ENCODE measurements around the gene CHAD. TPM values are rescaled to one million over a fixed set of nuclear protein-coding genes. Genes with fewer than 3 reads are reported as not detected.

The CHAD gene
- total RNA-seq, 3 donors from 2014 or later = 2.3 to 5.6 TPM; not detected in 1

DNA sequence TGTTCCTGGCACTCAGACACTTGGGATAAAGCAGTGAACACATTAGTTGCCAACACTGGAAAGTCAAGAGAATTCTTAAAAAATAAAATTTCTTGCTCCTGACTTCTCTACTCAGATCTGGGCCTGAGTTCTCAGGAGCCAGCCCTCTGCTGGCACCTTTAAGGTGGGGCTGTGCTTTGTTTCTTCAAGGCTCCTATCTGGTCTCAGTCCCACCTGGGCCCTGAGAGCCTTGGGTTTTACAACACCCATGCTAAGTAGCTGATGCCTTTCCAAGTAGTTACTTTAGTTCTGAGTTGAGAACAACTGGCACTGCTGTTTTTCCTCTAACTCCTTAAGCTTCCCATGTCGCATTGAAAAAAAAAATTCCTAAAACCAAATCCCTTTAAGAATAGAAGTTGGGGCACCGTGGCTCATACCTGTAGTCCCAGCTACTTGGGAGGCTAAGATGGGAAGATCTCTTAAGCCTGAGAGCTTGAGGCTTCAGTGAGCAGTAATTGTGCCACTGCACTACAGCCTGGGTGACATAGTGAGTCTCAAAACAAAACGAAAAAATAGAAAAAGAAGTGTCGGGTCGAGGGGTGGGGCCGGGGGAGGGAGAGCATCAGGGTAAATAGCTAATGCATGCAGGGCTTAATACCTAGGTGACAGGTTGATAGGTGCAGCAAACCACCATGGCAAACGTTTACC lies 16.6 kb downstream of the CHAD start:
- no peaks in the 10 kb centered on the region for H3K4me1 ChIP-seq
- intact Hi-C loops (cut with DNase I; ENCODE audit: low total_unique reads) = no loop called here
- H3K9me3 ChIP-seq = no peaks in the 10 kb centered on the region
- no peak overlapping the region for H3K27ac ChIP-seq
- TF ChIP-seq, protein P1, sequence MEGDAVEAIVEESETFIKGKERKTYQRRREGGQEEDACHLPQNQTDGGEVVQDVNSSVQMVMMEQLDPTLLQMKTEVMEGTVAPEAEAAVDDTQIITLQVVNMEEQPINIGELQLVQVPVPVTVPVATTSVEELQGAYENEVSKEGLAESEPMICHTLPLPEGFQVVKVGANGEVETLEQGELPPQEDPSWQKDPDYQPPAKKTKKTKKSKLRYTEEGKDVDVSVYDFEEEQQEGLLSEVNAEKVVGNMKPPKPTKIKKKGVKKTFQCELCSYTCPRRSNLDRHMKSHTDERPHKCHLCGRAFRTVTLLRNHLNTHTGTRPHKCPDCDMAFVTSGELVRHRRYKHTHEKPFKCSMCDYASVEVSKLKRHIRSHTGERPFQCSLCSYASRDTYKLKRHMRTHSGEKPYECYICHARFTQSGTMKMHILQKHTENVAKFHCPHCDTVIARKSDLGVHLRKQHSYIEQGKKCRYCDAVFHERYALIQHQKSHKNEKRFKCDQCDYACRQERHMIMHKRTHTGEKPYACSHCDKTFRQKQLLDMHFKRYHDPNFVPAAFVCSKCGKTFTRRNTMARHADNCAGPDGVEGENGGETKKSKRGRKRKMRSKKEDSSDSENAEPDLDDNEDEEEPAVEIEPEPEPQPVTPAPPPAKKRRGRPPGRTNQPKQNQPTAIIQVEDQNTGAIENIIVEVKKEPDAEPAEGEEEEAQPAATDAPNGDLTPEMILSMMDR (IDR thresholded peaks at IDR 0.05) = no peak
- TF ChIP-seq POLR2AphosphoS5 (IDR thresholded peaks at IDR 0.05) (no peak), POLR2A (IDR thresholded peaks at IDR 0.05) (no peak)
- no peaks in the 10 kb centered on the region for H3K27me3 ChIP-seq
- no peak overlapping the region for H3K4me3 ChIP-seq
- no peaks in the 10 kb centered on the region for H3K36me3 ChIP-seq
- no peak for DNase-seq (ENCODE audit: low spot score in 2 of 2)

DNA sequence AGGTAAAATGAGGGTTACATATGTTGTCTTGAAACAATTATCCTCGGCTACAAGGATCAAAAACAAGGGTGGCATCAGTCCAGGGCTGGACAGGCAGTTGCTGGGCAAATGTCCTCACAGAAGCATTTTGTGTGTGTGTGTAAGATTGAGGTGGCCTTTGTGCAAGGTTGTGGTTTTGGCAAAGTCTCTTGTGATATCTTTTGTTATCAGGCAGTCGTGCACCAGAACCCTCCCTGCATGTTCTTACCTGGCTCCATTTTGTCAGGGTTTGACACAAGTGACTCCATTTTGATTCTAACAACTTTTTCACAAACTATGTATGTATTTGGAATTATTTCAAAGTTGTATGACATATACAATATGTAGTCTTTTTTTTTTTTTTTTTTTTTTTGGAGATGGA lies 20.0 kb downstream of the CHAD start:
- Histone ChIP-seq H3K36me3 (no peaks in the 10 kb centered on the region), H3K27ac (peak overlapping the region; percentile 15 to 48), H3K9me3 (no peaks in the 10 kb centered on the region), H3K4me3 (no peak overlapping the region), H3K27me3 (no peaks in the 10 kb centered on the region), H3K4me1 (no peaks in the 10 kb centered on the region)
- no peak for DNase-seq (ENCODE audit: low spot score in 2 of 2)
- intact Hi-C loops (cut with DNase I; ENCODE audit: low total_unique reads) = no loop called here
- TF ChIP-seq, protein P1 (IDR thresholded peaks at IDR 0.05) = no peak
- TF ChIP-seq POLR2AphosphoS5 (IDR thresholded peaks at IDR 0.05) = no peak
- no peak for TF ChIP-seq POLR2A (IDR thresholded peaks at IDR 0.05)

DNA sequence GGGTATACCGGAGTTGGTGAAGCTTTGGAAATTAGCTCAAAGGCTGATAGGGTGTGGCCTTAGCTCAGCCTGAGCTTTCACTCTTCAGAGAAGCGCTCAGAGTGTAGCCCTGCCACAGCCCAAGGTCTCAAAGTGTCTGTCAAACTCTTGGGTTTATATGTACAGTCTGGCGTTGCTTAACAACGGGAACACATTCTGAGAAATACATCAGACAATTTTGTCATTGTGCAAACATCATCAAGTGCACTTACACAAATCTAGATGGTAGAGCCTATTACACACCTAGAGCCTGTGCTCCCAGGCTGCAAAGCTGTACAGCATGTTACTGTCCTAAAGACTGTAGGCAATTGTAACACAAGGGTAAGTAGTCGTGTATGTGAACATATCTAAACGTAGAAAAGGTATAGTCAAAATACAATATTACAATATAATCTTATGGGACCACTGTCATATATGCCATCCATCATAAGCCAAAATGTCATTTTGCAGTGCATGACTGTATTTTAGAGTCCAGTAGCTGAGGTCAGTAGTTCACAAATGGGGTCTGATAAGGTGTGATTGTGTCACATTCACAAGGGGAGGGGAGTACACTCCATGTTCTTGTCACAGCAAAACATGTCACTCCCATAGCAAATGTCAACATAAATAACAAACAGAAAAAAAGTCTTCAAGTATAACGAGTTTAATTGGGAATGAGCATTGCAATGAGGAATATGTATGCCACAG lies 20.6 kb downstream of the CHAD start:
- intact Hi-C loops (cut with DNase I; ENCODE audit: low total_unique reads) = no loop called here
- no peaks in the 10 kb centered on the region for H3K4me1 ChIP-seq
- no peaks in the 10 kb centered on the region for H3K36me3 ChIP-seq
- no peaks in the 10 kb centered on the region for H3K27me3 ChIP-seq
- H3K27ac ChIP-seq = peak overlapping the region; percentile 15 to 48
- no peaks in the 10 kb centered on the region for H3K9me3 ChIP-seq
- no peak for DNase-seq (ENCODE audit: low spot score in 2 of 2)
- TF ChIP-seq POLR2AphosphoS5 (IDR thresholded peaks at IDR 0.05) = no peak
- no peak overlapping the region for H3K4me3 ChIP-seq

DNA sequence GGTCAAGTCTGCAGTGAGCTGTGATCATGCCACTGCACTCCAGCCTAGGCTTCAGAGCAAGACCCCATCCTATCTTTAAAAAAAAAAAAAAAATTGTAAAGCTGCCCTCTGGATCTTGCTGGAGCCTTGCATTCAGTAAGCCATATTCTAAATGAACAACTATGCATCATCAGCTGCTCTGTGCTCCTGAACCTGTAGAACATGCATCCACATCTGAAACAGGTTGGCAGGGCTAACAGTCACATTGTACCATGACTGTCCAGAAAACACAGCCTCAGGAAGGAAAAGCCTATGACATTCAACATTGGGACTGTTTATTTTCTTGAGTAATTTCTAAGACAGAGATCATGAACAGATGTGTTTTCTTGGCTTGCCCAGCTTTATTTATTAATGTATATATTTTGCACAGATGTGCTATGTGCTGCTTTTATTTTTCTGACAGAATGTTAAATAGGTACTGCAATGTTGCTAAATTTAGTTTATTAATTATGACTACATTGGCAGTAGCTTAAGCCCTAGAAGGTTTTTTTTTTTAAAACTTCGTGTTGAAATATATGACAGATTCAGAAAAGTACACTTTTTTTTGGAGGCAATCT lies 22.9 kb downstream of the CHAD start:
- H3K27ac ChIP-seq = no peak overlapping the region
- peaks cover under 1 to 5% of the 10 kb centered on the region in 2 donors for H3K4me1 ChIP-seq
- no peak overlapping the region for H3K4me3 ChIP-seq
- intact Hi-C loops (cut with DNase I; ENCODE audit: low total_unique reads) = no loop called here
- no peaks in the 10 kb centered on the region for H3K36me3 ChIP-seq
- no peak for TF ChIP-seq POLR2AphosphoS5 (IDR thresholded peaks at IDR 0.05)
- TF ChIP-seq POLR2A (IDR thresholded peaks at IDR 0.05) = no peak
- TF ChIP-seq, protein P1 (IDR thresholded peaks at IDR 0.05) = no peak
- no peaks in the 10 kb centered on the region for H3K27me3 ChIP-seq
- no peak for DNase-seq (ENCODE audit: low spot score in 2 of 2)
- H3K9me3 ChIP-seq = no peaks in the 10 kb centered on the region

DNA sequence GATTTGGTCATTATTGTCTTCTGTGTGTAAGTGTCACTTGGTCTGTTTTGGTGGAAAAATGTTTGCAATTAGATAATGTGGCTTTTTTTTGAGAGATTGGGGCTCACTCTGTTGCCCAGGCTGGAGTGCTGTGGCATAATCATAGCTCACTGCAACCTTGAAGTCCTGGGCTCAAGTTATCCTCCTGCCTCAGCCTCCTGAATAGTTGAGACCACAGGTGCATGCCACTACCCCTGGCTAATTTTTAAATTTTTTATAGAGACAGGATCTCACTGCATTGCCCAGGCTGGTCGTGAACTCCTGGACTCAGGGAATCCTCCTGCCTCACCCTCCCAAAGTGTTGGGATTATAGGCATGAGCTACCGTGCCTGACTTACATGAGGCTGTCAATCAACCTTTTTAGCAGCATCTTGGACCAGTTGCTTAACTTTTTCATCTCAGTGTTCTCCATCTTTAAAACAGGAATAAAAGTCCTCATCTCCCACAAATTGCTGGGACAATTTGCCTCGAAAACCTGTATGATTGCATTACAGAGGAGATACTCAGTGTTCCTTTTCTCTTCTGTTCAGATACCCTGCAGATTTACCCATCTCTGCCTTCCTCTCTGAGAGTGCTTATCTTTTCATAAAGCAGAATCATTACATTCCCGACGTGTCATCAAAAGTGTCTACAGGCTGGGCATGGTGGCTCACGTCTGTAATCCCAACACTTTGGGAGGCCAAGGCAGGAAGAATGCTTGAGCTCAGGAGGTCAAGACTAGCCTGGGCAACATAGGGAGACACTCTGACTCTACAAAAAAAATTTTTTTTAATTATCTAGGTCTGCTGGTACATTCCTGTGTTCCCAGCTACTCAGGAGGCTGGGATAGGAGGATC lies 23.6 kb downstream of the CHAD start:
- Histone ChIP-seq H3K4me3 (no peak overlapping the region), H3K27ac (no peak overlapping the region), H3K36me3 (no peaks in the 10 kb centered on the region), H3K4me1 (peaks cover 7 to 8% of the 10 kb centered on the region in 2 donors), H3K27me3 (no peaks in the 10 kb centered on the region), H3K9me3 (no peaks in the 10 kb centered on the region)
- TF ChIP-seq POLR2A (IDR thresholded peaks at IDR 0.05) = no peak
- TF ChIP-seq, protein P1 (IDR thresholded peaks at IDR 0.05) = no peak
- TF ChIP-seq POLR2AphosphoS5 (IDR thresholded peaks at IDR 0.05) = no peak
- intact Hi-C loops (cut with DNase I; ENCODE audit: low total_unique reads) = no loop called here
- no peak for DNase-seq (ENCODE audit: low spot score in 2 of 2)
